Peyer's patch (tissue), 4 donors: ENCODE data around the gene BRINP1.

Source experiments
- CTCF ChIP-seq, 6 experiments: fragments of 450-650 bp in 4 of 6; fragments of 200-600 bp in 2 of 6; sonication (generic) in 1 of 6; IDR thresholded peaks; one replicate each; pipeline ENCODE4 v1.5.1; 2017 to 2019; ENCODE audit warnings: antibody characterized with exemption in 6 of 6, mild to moderate bottlenecking in 3 of 6, moderate library complexity in 1 of 6
- POLR2A ChIP-seq, 2 donors: fragments of 450-650 bp; IDR thresholded peaks; one replicate each; pipeline ENCODE4 v1.5.1; 2017; ENCODE audit warnings: antibody characterized with exemption in 2 of 2, mild to moderate bottlenecking in 2 of 2, moderate library complexity in 2 of 2

GRCh38 chr9:119334745-119335144, 34.5 kb downstream of the BRINP1 start:
- TF ChIP-seq POLR2A (IDR thresholded peaks at IDR 0.05) (no peak), CTCF (IDR thresholded peaks at IDR 0.05) (no peak)
